ENCODE results near the gene ACP4.
A peak's percentile ranks its signal among the peaks of the same experiment; 100 is the strongest.
"Not testable (repeated sequence)": the region's sequence is repeated elsewhere in the genome, so short reads cannot be mapped to it uniquely, and the experiment has no call there.

Gene ACP4

DNA sequence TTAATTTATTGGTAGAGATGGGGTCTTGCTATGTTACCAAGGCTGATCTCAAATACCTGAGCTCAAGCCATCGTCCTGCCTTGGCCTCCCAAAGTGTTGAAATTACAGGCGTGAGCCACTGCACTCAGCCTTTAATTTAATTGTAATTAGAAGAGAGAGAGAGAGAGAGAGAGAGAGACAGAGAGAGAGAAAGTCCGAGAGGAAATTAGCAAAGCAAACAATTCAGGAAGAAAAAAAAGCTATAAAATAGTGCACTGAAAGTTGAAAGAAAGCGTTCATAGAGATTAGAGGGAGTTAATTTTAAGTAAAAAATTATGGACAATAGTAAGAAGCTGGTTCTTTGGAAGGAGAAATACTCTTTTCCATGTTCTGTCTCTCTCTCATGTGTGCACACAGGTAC, 13.0 kb upstream of the ACP4 start:
- DNase-seq: no peak

DNA sequence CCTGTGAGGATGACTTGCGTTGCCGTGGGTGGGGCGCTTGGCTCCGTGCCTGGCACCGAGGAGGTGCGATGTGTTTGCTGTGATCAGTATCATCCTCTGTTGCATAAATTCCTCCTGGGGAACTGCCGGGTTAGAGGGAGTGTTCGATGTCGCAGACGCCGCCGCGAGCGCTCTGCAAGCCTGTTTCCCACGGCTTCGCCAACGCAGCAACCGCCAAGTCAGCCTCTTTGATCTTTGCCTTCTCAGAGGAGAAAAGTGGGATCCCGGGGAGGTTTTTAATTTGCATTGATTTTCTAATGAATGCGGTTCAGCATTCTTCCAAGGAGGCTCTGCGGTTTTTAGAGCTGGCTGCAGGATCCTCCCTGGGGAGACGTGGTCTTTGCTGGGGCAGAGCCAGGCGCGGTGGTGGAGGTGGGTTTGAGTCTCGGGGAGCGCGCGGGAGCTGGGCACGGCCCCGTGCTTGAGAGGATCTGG, 12.3 kb upstream of the ACP4 start:
- no peak for DNase-seq

DNA sequence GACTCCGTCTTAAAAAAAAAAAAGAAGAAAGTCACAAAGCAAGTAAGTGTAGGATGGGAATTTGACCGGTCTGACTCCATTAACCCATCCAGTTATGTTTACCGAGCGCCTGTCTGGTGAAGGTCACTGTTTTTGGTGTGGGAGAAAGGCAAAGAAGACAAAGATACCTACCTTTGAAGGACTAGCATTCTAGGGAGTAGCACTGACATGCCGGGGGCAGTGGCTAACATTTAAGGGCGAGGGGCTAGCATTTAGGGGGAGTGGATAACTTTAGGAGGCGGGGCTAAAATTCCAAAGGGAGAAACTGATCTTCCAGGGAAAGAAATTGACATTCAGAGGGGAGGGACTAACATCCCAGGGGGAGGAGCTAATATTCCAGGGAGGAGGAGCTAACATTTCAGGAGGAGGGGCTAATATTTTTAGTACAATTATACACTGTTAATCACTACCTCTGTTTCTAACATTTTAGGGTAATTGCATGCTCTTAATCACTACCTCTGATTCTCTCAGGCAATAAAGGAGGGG, 11.2 kb upstream of the ACP4 start:
- DNase-seq: no peak

DNA sequence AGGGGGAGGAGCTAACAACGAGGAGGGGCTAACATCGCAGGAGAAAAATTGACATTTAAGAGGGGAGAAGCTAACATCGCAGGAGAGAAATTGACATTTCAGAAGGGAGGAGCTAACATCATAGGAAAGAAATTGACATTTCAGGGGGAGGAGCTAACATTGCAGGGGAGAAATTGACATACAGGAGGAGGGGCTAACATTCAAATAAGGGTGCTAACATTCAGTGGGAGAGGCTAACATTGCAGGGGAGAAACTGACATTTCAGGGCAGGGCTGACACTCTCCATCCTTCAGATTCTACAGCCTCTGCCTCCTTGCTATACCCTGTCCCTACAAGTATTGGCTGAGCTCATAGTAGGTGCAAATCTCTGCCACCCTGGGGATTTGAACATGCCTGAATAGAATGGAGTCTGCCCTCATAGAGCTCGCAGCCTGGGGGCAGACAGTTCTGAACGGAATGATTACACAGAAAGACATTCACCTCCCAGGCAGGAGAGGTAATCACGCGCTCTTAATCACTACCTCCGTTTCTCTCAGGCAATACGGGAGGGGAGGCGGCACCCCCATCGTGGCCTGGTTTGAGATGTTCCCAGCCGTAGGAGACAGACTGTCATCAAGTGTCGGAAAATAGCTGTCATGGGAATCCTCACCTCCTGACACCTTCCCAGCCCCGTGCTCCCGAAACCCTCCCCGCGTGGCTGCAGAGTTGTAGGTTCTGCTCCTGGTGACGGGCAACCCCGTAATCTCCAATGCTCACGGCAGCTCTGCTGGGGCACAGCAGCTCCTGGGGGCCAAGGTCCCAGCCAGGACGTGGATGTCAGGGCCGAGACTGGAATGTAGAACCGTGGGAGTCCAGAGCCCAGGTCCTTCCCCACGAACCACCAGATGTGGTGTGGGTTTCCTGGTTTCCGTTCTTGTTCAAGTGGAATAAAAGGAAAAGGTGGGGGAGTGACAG, 10.4 kb upstream of the ACP4 start:
- DNase-seq: no peak

DNA sequence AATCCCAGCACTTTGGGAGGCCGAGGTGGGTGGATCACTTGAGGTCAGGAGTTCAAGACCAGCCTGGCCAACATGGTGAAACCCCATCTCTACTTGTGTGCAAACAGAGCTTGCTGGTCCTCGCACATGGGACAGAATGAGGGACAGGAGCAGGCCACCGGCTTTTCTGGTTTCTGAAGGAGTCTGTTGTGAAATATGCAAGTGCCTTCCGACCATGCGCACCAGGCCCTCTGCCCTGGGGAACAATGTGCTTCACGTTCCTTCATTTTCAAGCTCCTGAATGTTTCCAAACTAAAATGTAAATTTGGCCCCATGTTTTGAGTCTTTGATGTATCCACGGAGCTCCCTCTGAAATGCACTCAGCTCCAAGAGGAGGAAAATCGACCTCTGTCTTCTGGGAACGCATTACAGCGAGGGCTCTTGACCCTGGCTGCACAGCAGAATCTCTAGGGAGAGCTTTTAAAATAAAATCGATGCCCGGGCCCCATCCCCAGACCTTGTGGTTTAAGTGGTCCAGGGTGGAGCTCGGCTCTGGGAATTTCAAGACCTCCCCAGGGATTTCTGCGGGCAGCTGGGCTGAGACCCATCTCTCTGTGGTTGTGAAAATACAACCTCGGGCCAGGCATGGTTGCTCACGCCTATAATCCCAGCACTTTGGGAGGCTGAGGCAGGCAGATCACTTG, 9.3 kb upstream of the ACP4 start:
- no peak for DNase-seq

DNA sequence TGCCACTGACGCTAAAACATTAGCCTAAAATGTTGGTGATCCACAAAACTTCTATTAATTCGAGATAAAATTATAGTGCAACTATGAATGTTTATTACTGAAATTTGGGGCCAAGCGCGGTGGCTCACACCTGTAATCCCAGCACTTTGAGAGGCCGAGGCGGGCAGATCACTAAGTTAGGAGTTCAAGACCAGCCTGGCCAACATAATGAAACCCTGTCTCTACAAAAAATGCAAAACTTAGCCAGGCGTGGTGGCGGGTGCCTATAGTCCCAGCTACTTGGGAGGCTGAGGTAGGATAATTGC, 6.4 kb upstream of the ACP4 start:
- DNase-seq: not testable (repeated sequence)

DNA sequence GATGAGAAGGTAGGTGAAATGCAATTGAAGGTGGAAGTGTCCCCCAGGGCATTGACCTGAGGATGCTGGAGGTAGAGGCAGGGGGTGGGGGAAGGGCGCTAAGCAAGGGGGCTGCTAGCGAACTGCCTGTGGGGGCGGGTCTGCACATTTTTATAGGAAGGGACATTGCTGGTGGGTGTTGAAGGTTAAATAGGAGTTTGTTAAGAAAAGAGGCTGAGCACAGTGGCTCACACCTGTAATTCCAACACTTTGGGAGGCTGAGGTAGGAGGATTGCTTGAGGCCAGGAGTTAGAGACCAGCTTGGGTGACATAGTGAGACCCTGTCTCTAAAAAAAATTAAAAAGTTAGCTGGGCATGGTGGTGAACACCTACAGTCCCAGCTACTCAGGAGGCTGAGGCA, 5.5 kb upstream of the ACP4 start:
- DNase-seq: no peak

DNA sequence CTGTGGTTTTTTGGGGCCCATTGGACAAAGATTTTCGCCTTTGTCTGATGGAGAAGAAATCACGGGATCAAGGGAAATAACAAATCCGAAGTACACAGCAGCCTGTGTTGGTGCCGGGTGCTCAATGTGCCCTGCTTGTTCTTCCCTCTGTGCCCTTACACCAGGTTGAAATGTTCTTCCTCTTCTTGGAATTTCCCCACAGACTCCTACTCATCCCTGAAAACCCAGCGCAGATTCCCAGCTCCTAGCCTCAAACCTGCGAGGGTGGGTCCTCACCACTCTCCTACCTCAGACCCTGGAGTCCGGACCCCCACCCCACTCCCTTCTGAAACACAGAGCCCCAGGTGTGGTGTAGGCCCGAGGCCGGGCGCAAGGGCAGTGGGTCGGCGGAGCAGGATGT, 4.9 kb upstream of the ACP4 start:
- DNase-seq: no peak

DNA sequence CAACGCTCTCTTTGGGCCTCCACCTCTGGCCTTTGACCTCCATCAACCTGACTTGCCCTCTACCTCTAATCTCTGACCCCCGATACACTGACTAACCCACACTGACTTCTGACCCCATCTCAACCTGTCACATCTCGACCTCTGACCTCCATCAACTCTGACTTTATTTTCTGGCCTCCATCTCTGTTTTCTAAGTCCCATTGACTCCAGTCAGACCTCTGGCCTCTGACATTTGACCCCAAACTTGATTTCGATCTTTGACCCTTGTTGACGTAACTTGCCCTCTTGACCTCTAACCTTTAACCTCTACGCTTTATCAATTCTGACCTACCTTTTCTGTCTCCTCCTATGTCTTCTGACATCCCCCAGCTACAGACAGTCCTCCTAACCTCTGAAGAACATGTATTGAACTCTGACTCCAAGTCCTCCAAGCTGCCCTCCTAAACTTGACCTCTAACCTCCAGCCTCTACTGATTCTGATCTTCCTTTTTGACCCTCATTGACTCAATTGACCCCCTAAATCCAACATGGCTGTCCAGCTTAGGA, 780 bp downstream of the ACP4 start:
- DNase-seq: no peak

DNA sequence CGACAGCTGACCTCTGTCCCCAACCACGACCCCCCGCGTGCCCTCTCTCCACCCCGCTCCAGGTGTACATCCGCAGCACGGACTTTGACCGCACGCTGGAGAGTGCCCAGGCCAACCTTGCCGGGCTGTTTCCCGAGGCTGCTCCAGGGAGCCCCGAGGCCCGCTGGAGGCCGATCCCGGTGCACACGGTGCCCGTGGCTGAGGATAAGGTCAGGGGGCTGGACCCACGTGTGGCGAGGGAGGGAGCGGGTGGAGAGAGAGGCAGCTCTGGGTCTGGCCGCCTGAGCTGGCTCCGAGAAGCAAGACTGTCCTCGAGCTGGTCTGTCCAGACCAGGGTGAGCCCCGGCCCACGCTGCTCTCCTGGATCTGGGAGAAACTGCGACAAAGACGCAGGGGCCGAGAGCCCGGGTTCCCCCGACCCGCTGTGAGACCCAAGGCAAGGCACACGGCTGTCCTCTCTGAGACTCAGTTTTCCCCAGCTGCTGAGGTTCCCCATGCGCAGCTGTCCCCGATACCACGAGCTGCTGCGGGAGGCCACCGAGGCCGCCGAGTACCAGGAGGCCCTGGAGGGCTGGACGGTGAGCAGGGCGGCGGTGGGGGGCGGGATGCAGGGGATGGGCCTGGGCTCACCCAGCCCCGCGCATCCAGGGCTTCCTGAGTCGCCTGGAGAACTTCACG, 1.5 kb downstream of the ACP4 start:
- DNase-seq: no peak

DNA sequence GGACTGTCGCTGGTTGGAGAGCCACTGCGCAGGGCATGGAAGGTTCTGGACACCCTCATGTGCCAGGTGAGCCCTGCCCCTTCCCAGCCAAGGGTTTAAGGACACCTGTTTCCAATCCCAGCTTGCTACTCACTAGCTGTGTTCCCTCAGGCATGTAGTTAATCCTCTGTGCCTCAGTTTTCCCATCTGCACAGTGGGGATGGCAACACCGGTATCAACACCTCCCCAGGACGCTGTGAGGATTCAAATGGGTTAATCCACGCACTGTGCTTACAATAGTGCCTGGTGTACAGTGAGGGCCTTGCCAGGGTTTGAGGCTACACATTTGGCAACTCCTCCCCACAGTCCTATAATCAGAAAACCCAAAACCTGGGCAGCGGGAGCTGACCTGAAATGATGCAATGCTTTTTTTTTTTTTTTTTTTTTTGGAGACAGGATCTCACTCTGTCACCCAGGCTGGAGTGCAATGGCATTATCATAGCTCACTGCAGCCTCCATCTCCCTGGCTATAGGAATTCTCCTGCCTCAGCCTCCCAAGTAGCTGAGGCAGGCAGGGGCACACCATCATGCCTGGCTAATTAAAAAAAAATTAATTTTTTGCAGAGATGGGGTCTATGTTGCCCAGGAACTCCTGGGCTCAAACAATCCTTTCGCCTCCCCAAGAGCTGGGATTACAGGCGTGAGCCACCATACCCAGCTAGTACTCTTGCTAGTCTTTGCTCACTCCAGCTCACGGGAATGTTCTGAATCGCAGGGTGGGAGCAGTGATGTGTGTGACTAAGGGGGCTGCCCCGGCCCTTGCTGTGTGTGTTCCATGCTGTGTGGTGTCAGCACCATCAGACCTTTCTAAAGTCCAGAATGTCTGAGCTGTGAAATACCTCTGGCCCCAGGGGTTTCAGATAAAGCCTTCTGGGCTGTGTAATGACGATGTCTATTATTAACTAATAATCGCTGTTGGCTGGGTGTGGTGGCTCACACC, 2.3 kb downstream of the ACP4 start:
- no peak for DNase-seq

DNA sequence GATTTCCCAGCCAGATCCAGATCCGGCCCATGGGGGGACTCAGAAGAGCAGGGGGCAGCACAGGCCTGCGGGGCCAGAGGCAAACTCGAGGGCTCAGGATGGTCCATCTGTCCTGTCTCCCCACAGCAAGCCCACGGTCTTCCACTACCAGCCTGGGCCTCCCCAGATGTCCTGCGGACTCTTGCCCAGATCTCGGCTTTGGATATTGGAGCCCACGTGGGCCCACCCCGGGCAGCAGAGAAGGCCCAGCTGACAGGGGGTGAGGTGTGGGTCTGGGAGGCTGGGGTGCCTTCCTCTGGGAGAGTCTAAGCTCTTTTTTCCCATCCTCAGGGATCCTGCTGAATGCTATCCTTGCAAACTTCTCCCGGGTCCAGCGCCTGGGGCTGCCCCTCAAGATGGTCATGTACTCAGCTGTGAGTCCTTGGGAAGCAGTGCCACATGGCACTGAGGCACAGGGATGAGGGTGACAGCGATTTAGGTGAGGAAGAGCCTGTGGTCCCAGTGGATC, 3.4 kb downstream of the ACP4 start:
- DNase-seq: no peak

DNA sequence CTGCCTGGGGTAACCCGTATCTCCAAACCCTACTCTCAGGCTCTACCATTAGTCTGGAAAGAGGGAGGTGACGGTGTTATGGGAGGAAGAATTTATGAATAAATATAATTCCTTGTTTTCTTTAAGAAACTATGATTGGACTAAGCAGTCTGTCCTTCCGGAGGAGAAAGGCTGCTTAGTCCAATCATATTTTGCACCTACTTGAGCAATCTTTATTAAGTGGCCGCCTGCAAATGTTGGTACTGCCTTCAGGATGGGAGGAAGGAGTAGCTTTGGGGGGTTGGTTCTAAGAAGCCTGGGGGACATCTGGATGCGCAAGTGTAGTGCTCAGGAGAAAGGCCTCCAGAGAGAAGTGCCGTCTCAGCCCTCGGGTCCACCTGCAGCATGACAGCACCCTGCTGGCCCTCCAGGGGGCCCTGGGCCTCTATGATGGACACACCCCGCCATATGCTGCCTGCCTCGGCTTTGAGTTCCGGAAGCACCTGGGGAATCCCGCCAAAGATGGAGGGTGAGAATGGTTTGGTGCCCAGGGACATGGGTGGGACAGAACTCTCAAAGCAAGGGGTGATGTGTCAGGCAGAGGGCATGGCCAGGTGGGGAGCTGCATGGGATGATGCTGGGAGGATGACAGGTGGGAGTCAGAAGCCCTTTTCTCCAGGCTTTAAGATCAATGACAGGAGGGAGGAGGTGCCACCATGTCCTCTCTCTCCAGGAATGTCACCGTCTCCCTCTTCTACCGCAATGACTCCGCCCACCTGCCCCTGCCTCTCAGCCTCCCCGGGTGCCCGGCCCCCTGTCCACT, 4.1 kb downstream of the ACP4 start:
- DNase-seq: peak; percentile 52 to 64

DNA sequence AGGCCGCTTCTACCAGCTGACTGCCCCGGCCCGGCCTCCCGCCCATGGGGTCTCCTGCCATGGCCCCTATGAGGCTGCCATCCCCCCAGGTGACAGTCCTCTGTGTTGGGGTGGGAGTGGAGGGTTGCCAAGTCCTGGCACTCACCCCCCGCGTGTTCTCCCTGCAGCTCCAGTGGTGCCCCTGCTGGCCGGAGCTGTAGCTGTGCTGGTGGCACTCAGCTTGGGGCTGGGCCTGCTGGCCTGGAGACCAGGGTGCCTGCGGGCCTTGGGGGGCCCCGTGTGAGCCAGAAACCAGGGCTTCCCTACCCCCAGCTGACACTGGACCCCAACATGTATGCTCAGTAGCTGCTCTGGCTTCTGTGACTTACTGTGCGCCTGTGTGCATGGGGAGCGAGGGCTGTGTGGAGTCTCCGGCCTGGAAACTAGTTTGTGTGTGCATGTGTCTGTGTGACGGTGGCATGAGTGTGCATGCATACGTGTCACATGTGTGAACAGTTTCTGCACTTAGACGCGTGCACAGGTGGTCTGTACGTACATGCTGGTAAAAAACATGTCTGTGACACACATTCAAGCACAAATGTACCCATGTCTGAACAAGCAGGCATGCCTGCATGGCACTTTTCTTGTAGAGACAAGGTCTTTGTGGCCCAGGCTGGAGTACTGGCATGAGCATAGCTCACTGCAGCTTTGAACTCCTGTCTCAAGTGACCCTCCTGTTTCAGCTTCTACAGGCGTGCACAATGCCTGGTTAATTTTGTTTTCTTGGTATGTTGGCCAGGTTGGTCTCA, 4.9 kb downstream of the ACP4 start:
- peak in 1 of 2 experiments; percentile 31 for DNase-seq

DNA sequence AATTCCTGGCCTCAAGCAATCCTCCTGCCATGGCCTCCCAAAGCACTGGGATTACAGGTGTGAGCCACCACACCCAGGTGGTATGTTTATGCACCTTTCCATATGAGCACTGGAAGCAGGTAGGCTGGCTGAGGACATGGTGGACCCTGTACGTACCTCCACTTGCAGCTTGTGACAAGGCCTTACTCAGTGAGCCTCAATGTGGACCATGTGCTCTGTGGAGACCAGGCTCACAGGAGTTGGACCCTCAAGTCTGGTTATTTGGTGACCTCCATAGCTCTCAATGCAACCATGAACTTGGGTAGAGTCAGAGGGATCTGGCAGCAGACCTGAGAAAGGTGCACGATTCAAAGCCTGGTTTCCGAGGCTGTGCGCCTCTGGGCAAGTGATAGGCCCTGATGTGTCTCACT, 5.5 kb downstream of the ACP4 start:
- DNase-seq: no peak

DNA sequence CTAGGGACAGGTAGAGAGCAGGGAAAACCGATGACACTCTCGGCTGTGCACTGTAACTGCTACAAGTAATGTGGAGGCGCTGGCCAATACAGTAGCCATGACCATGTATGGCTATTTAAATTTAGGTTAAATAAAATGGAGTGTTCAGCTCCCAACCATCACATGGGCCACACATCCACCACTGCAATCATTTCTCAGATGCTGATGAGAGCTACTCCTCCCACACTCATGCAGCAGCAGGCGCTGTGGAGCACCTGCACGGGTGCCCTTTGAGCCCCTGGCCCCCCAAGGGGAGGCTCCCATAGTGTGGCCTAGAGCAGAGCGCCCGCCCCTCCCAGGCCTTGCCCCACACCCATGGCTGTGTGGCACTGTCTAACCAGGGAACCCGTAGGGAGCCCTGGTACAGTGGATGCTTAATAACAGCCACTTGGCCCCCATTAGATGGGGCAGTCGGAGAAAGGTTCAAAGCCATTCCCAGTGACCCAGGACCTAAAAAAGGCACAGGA, 6.0 kb downstream of the ACP4 start:
- no peak for DNase-seq

DNA sequence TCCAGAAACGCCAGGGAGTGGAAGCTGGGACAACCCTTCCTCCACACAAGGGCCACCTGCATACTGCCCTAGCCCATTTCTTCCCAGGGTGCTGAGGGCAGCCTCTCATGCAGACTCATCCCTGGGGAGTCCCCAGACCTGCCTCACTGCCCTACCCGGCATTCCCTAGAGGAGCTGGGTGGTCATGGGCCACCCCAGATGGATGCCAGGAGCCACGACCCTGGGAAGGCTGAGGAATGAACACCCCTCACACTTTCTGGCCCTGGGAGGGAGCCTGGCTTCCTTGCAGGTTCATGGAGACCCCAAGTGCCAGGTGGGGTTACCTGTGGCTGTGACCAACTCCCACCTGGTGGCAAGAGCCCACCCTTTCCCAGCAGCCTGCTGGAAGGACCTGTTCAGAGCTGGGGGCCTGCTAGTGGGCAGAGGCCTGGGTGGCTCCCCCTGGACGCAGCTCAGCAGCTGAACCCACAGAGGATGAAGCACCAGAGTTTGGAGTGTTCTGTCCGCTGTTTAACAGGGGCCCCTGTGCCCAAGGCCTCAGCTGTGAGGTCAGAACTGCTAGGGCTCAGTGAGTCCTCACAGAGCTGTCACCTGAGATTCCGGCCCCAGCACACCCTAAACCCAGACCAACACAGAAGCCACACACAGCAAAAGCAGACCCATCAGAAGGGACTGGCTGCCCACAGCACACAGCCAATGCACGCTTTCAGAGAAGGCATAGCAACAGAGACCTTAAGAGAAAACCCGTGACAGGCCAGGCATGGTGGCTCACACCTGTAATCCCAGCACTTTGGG, 6.6 kb downstream of the ACP4 start:
- DNase-seq: no peak

DNA sequence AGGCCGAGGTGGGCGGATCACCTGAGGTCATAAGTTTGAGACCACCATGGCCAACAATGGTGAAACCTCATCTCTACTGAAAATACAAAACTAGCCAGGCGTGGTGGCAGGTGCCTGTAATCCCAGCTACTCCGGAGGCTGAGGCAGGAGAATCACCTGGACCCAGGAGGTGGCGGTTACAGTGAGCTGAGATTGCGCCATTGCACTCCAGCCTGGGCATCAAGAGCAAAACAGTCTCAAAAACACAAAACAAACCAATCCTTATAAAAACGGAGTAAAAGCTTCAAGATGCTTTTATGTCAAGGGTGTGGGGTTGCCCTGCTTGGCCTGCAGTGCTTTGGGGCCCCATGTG, 7.2 kb downstream of the ACP4 start:
- DNase-seq: no peak
